GM12873 (cell line): Measurements from ENCODE around the gene PSAPL1.

ENCODE experiments used
- TF ChIP-seq, protein P1 (sequence below): IDR thresholded peaks from 2 replicates; pipeline ENCODE4 v1.5.1; 2012; ENCODE audit warnings: low read depth, mild to moderate bottlenecking, moderate library complexity, low read length, control low read depth; ENCODE audit not compliant: insufficient read depth; ENCODE audit errors: missing control alignments

Gene PSAPL1

DNA sequence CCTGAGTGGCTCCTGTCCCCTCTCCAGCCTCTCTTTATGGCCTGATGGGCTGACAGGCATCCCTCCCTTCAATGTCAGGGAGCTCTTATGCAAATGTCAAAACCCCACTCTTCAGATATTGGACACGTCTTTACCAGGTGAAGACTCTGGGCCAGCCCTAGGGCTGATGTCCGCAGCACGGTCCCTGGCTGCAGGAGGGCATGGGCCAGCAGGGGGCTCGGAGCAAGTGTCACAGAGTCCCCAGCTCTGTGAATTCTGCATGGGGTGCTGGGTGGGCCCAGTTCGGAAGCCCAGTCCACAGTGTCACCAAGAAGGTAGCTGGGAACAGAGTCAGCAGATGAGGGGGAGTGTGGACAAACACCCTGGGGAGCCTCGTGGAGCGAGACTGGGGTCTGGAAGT lies 39.6 kb upstream of the PSAPL1 start:
- TF ChIP-seq, protein P1, sequence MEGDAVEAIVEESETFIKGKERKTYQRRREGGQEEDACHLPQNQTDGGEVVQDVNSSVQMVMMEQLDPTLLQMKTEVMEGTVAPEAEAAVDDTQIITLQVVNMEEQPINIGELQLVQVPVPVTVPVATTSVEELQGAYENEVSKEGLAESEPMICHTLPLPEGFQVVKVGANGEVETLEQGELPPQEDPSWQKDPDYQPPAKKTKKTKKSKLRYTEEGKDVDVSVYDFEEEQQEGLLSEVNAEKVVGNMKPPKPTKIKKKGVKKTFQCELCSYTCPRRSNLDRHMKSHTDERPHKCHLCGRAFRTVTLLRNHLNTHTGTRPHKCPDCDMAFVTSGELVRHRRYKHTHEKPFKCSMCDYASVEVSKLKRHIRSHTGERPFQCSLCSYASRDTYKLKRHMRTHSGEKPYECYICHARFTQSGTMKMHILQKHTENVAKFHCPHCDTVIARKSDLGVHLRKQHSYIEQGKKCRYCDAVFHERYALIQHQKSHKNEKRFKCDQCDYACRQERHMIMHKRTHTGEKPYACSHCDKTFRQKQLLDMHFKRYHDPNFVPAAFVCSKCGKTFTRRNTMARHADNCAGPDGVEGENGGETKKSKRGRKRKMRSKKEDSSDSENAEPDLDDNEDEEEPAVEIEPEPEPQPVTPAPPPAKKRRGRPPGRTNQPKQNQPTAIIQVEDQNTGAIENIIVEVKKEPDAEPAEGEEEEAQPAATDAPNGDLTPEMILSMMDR: no peak

DNA sequence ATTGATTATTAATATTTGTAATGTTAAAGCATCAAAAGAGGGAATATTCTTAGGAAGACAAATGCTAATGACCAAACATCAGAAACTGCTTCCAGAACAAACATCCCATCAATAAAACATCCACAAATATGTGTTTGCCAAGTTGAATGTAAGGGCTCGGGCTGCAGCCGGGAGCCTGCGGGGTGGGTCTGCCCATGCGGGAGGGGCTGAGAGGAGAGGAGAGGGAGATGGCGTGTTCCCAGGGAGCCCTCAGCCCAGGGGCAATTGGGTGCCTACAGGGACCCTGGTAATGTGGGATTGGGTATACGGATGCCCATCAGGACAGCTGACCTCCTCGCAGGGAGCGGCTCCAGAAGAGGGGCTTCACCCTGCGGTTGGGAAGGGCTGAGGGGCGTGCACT lies 38.4 kb upstream of the PSAPL1 start:
- TF ChIP-seq, protein P1: no peak

DNA sequence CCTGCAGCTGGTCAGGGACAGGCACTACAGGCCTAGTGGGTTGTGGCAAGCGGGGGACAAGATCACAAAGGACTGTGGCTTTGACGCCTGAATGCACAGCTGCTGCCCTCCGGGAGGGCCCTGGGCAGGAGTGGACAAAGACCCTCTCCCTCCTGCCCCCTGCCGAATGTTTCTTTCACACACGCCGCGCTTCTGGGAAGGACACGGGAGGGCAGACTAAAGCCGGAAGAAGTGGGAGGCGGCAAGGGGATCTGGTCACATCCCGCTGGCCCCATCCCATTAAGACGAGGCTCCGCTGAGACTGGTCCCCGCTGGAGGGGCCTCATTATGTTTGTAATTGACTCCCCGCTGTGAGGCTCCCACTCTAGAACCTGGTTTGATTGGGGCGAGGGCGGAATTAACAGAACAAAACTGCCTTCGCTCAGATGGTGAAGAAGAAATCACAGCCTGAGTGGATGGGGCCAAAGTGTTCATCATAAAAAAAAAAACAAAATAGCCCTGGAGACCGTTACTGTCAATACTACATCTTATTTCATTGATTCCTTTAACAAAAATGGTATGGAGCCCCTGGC lies 37.8 kb upstream of the PSAPL1 start:
- TF ChIP-seq, protein P1: no peak

DNA sequence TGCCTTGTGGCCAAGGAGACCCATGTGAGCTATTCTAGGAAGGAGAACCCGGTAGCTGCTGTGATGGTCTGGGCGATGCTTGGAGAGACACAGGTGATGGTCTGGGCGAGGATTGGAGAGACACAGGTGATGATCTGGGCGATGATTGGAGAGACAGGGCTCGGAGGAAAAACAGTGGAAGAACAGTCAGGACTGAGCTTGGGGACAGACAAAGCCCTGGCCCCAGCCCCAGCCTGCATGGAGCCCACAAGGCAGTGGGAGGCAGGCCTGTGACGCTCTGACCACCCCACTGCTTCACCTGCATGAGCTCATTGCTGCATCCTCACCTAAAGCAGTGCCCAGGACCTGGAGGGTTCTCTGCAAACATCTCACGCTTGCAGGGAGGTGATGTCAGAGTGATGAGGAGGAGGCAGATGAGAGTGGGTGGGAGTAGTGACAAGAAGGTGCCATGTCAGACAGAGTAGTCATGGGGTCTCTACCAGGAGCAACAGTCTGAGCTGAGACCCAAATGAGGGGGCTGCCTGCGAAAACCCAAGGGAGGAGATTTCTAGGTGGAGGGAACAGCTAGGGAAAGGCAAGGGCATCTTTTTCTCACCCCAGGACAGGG lies 35.9 kb upstream of the PSAPL1 start:
- TF ChIP-seq, protein P1: no peak

DNA sequence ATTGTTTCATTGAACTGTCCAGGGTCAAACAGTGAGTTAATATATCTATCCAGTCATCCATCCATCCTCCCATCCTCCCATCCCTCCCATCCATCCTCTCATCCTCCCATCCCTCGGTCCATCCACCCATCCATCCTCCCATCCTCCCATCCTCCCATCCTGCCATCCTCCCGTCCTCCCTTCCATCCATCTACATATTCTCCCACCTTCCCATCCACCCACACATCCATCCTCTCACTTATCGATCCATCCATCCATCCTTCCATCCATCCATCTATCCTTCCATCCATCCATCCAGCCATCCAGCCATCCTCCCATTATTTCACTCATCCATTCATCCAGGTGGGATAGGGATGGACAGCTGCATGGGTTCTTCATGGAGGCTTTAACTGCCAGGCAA lies 35.4 kb upstream of the PSAPL1 start:
- TF ChIP-seq, protein P1: no peak

DNA sequence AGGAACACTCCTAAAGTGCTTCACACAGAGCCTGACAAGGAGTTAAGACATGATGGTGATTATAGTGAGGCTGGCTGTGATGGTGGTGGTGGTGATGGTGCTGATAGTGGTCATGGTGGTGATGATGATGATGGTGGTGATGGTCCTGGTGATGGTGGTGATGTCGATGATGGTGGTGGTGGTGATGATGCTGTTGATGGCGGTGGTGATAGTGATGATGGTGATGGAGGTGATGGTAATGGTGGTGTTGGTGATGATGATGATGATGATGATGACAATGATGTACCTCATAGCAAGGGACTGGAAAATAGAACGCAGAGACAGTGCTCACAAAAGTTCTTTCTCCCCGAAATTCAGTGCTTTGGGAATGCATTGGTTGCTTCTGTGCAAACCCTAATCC lies 34.3 kb upstream of the PSAPL1 start:
- TF ChIP-seq, protein P1: no peak

DNA sequence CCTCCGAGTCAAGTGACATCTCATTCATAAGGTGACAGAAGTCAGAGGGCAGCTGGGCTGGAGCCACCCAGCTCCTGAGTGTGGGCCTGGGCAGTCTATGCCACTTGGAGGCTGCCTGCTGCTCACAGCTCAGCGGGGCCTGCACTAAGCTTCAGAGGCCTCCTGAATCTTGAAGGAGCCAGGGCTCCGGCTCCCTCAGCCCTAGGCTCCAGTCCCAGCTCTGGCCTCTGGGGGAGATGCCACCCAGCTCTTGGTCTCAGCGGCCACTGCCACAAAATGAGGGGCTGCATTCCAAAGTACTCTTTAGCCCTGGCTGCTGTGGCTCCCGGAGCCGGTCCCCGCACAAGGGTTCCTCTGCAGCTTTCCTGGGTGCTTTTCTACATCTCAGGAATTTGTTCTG lies 32.7 kb upstream of the PSAPL1 start:
- TF ChIP-seq, protein P1: no peak
